Upper lobe of left lung (tissue), 6 donors: ENCODE results near the gene ELOVL6. TPM values are rescaled to one million over a fixed set of nuclear protein-coding genes. Genes with fewer than 3 reads are reported as not detected.

Source experiments
- ATAC-seq, 2 donors: fragments of 200-7000 bp; cut with Tn5 transposase; one replicate each; pipeline ENCODE4 v1.9.1; 2022; ENCODE audit warnings: mild to moderate bottlenecking in 2 of 2, moderate library complexity in 2 of 2; ENCODE audit not compliant: low FRiP score in 2 of 2
- DNase-seq, 2 donors: peaks; one replicate each; pipeline ENCODE4 v3.0.0-alpha.2; 2019 to 2020
- H3K27ac ChIP-seq, 4 donors: fragments of 200-600 bp; sonication (generic); one replicate each; pipeline ENCODE4 v1.5.1; 2016 to 2019
- H3K27me3 ChIP-seq, 4 donors: fragments of 200-600 bp; sonication (generic); one replicate each; pipeline ENCODE4 v1.5.1; 2017 to 2019
- H3K36me3 ChIP-seq, 4 donors: fragments of 200-600 bp; sonication (generic); one replicate each; pipeline ENCODE4 v1.5.1; 2016 to 2019
- H3K4me1 ChIP-seq, 4 donors: fragments of 200-600 bp; sonication (generic); one replicate each; pipeline ENCODE4 v1.5.1; 2018 to 2019
- H3K4me3 ChIP-seq, 4 donors: fragments of 200-600 bp; sonication (generic); one replicate each; pipeline ENCODE4 v1.5.1; 2017 to 2019; ENCODE audit warnings: mild to moderate bottlenecking in 2 of 4, moderate library complexity in 1 of 4
- H3K9me3 ChIP-seq, 4 donors: fragments of 200-600 bp; sonication (generic); one replicate each; pipeline ENCODE4 v1.5.1; 2018 to 2019
- EP300 ChIP-seq, 4 donors: sonication (generic); formaldehyde crosslinking; IDR thresholded peaks; one replicate each; pipeline ENCODE4 v1.5.1; 2017; ENCODE audit warnings: antibody characterized with exemption in 4 of 4, control low read depth in 2 of 4
- POLR2A ChIP-seq, 4 donors: fragments of 450-650 bp; IDR thresholded peaks; one replicate each; pipeline ENCODE4 v1.5.1; 2016 to 2017; ENCODE audit warnings: antibody characterized with exemption in 4 of 4, mild to moderate bottlenecking in 2 of 4
- POLR2AphosphoS5 ChIP-seq, 2 donors: sonication (generic); formaldehyde crosslinking; IDR thresholded peaks; one replicate each; pipeline ENCODE4 v1.5.1; 2017; ENCODE audit warnings: antibody characterized with exemption in 2 of 2
- WGBS, 2 donors: methylation state at CpG; one replicate each; pipeline ENCODE4 v1.1.5; 2017 to 2018; 5-methylcytosine and 5-hydroxymethylcytosine counted together
- total RNA-seq, 6 donors: library from RNA; depleted of rRNA in 4 of 6; stranded (reverse); fragments of >200 nt in 4 of 6; gene quantifications; one replicate each; pipeline versions ENCODE4 v1.1.0 to v1.2.1, GENCODE V29; 2016 to 2021
- TF ChIP-seq, protein P1 (sequence below), 6 experiments: fragments of 450-650 bp in 4 of 6; fragments of 200-600 bp in 2 of 6; sonication (generic) in 2 of 6; IDR thresholded peaks; one replicate each; pipeline ENCODE4 v1.5.1; 2016 to 2019; ENCODE audit warnings: antibody characterized with exemption in 6 of 6
- donor health status: DM: no; HTN: no; CAD: no; lungs with moderate emphysema.
- donor health status: DM: no; HTN: yes; CAD: no; lungs with severe emphysema.

Gene ELOVL6
- total RNA-seq, 6 donors from 2014 or later: 2.1 to 10.2 (median 4.3) TPM

- ATAC-seq (peak in 1 of 2 donors; percentile 8), DNase-seq (peak in 1 of 2 donors; percentile 28)
- no peaks in the 10 kb centered on the region for H3K27me3 ChIP-seq
- peak overlapping the region; percentile 67 to 84 (median 82) for H3K4me3 ChIP-seq
- TF ChIP-seq, protein P1, sequence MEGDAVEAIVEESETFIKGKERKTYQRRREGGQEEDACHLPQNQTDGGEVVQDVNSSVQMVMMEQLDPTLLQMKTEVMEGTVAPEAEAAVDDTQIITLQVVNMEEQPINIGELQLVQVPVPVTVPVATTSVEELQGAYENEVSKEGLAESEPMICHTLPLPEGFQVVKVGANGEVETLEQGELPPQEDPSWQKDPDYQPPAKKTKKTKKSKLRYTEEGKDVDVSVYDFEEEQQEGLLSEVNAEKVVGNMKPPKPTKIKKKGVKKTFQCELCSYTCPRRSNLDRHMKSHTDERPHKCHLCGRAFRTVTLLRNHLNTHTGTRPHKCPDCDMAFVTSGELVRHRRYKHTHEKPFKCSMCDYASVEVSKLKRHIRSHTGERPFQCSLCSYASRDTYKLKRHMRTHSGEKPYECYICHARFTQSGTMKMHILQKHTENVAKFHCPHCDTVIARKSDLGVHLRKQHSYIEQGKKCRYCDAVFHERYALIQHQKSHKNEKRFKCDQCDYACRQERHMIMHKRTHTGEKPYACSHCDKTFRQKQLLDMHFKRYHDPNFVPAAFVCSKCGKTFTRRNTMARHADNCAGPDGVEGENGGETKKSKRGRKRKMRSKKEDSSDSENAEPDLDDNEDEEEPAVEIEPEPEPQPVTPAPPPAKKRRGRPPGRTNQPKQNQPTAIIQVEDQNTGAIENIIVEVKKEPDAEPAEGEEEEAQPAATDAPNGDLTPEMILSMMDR (IDR thresholded peaks at IDR 0.05): no peak
- TF ChIP-seq EP300 (IDR thresholded peaks at IDR 0.05): no peak
- no peak for TF ChIP-seq POLR2AphosphoS5 (IDR thresholded peaks at IDR 0.05)
- no peak for TF ChIP-seq POLR2A (IDR thresholded peaks at IDR 0.05)
- H3K36me3 ChIP-seq: no peaks in the 10 kb centered on the region
- WGBS, 2 donors: 0 to 1% methylated on average over 12 to 24 of the region's 24 CpGs
- peak overlapping the region in 3 of 4 donors; percentile 48 to 92 (median 78) for H3K27ac ChIP-seq
- H3K9me3 ChIP-seq: no peaks in the 10 kb centered on the region
- peaks cover 8 to 37% (median 17%) of the 10 kb centered on the region in 4 donors for H3K4me1 ChIP-seq
Observed at GRCh38 chr4:110198049-110198434, 373 bp downstream of the ELOVL6 start.

DNA sequence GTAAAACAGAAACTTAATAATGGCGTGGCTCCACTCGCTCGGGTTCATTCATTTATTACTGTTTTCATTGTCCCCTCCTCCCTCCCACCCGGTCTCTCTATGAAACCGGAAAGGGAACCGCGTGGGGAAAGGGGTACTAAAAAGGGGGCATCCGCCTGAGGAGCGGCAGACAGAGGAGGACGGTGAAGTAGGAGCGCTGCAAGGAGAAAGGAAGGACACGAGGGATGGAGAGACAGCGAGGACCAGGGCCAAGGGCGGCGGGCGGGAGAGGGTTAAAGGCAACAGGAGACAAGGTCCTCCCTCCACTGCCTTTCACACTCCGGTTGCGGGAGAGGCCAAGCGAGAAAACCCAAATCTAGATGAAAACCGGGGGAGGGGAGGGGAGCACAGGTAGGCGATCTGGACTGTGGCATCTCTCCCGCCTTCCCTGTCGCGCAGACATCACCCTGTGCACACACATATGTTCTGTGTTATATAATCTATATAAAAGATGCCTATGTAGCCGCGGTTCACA, 829 bp downstream of the ELOVL6 start:
- Histone ChIP-seq H3K4me3 (peak overlapping the region; percentile 67 to 84 (median 82)), H3K9me3 (no peaks in the 10 kb centered on the region), H3K36me3 (no peaks in the 10 kb centered on the region), H3K27ac (peak overlapping the region; percentile 76 to 92 (median 85)), H3K4me1 (peaks cover 8 to 37% (median 17%) of the 10 kb centered on the region in 4 donors), H3K27me3 (no peaks in the 10 kb centered on the region)
- TF ChIP-seq, protein P1 (IDR thresholded peaks at IDR 0.05): no peak
- TF ChIP-seq POLR2A (IDR thresholded peaks at IDR 0.05) (no peak), EP300 (IDR thresholded peaks at IDR 0.05) (no peak), POLR2AphosphoS5 (IDR thresholded peaks at IDR 0.05) (no peak)
- 1% methylated on average over 24 to 26 of the region's 26 CpGs for whole genome bisulfite sequencing, 2 donors
- DNase-seq (peak; percentile 37 to 58), ATAC-seq (peak in 1 of 2 donors; percentile 39)

- Histone ChIP-seq H3K27ac (peak overlapping the region; percentile 76 to 92 (median 85)), H3K4me3 (peak overlapping the region; percentile 67 to 84 (median 82)), H3K9me3 (no peaks in the 10 kb centered on the region), H3K4me1 (peaks cover 8 to 37% (median 17%) of the 10 kb centered on the region in 4 donors), H3K36me3 (no peaks in the 10 kb centered on the region), H3K27me3 (no peaks in the 10 kb centered on the region)
- peak; percentile 44 to 93 for DNase-seq
- ATAC-seq: peak; percentile 63 to 69
- TF ChIP-seq, protein P1 (IDR thresholded peaks at IDR 0.05): peak in 1 of 6 experiments; percentile 30
- no peak for TF ChIP-seq POLR2A (IDR thresholded peaks at IDR 0.05)
- TF ChIP-seq POLR2AphosphoS5 (IDR thresholded peaks at IDR 0.05): peak in 1 of 2 donors; percentile 15
- 0% methylated on average over 2 to 39 of the region's 47 CpGs for WGBS, 2 donors
Observed at GRCh38 chr4:110196871-110197528, 1.4 kb downstream of the ELOVL6 start.

- peak; percentile 60 to 92 for DNase-seq
- peak; percentile 64 to 81 for ATAC-seq
- TF ChIP-seq, protein P1 (IDR thresholded peaks at IDR 0.05): no peak
- TF ChIP-seq EP300 (IDR thresholded peaks at IDR 0.05) (no peak), POLR2AphosphoS5 (IDR thresholded peaks at IDR 0.05) (peak in 1 of 2 donors; percentile 29), POLR2A (IDR thresholded peaks at IDR 0.05) (peak in 3 of 4 donors; percentile 24 to 44 (median 41))
- Histone ChIP-seq H3K27ac (peak overlapping the region; percentile 76 to 92 (median 85)), H3K9me3 (no peaks in the 10 kb centered on the region), H3K4me3 (peak overlapping the region; percentile 67 to 84 (median 82)), H3K27me3 (no peaks in the 10 kb centered on the region), H3K36me3 (no peaks in the 10 kb centered on the region), H3K4me1 (peaks cover 8 to 37% (median 17%) of the 10 kb centered on the region in 4 donors)
- 1 to 3% methylated on average over 6 to 52 of the region's 58 CpGs for WGBS, 2 donors
Observed at GRCh38 chr4:110196206-110196870, 2.1 kb downstream of the ELOVL6 start.
